Tibial nerve (tissue), 4 donors: ENCODE measurements around the gene PIK3CB. TPM values are rescaled to one million over a fixed set of nuclear protein-coding genes. Genes with fewer than 3 reads are reported as not detected.

Source experiments
- DNase-seq, 2 donors: peaks; one replicate each; pipeline ENCODE4 v3.0.0-alpha.2; 2019; ENCODE audit warnings: low spot score in 2 of 2
- H3K27ac ChIP-seq, 4 donors: fragments of 200-600 bp; sonication (generic) in 3 of 4; one replicate each; pipeline ENCODE4 v1.5.1; 2017 to 2019; ENCODE audit warnings: mild to moderate bottlenecking in 1 of 4
- H3K27me3 ChIP-seq, 2 donors: fragments of 200-600 bp; sonication (generic) in 1 of 2; one replicate each; pipeline versions ENCODE4 v1.5.1 to v1.6.0; 2017 to 2019
- H3K36me3 ChIP-seq, 3 donors: fragments of 200-600 bp; sonication (generic); one replicate each; pipeline ENCODE4 v1.5.1; 2018 to 2019
- H3K4me1 ChIP-seq, 4 donors: fragments of 200-600 bp; sonication (generic) in 3 of 4; one replicate each; pipeline ENCODE4 v1.5.1; 2017 to 2019
- H3K4me3 ChIP-seq, 4 donors: fragments of 200-600 bp; sonication (generic) in 3 of 4; one replicate each; pipeline ENCODE4 v1.5.1; 2017 to 2019; ENCODE audit warnings: mild to moderate bottlenecking in 1 of 4, moderate library complexity in 1 of 4
- H3K9me3 ChIP-seq, 4 donors: fragments of 200-600 bp; sonication (generic) in 3 of 4; one replicate each; pipeline ENCODE4 v1.5.1; 2017 to 2019
- CTCF ChIP-seq, 5 experiments: fragments of 200-600 bp in 3 of 5; fragments of 450-650 bp in 2 of 5; sonication (generic) in 3 of 5; IDR thresholded peaks; one replicate each; pipeline ENCODE4 v1.5.1; 2016 to 2019; ENCODE audit warnings: antibody characterized with exemption in 5 of 5, mild to moderate bottlenecking in 3 of 5, moderate library complexity in 2 of 5
- EP300 ChIP-seq, 2 donors: sonication (generic); formaldehyde crosslinking; IDR thresholded peaks; one replicate each; pipeline ENCODE4 v1.6.1; 2017; ENCODE audit warnings: antibody characterized with exemption in 2 of 2, mild to moderate bottlenecking in 1 of 2
- POLR2A ChIP-seq, 2 donors: fragments of 450-650 bp; IDR thresholded peaks; one replicate each; pipeline ENCODE4 v1.6.1; 2017; ENCODE audit warnings: antibody characterized with exemption in 2 of 2, mild to moderate bottlenecking in 2 of 2, moderate library complexity in 2 of 2
- WGBS, 2 donors: methylation state at CpG; one replicate each; pipeline ENCODE4 v1.1.5; 2018; 5-methylcytosine and 5-hydroxymethylcytosine counted together
- total RNA-seq, 4 donors: library from RNA; depleted of rRNA; stranded (reverse); fragments of >200 nt; gene quantifications; one replicate each; pipeline ENCODE4 v1.1.0, GENCODE V29; 2016

Gene PIK3CB
- total RNA-seq, 4 donors from 2014 or later: 11.2 to 32.1 (median 27.2) TPM

GRCh38 chr3:138875754-138876664 lies 41.3 kb upstream of the PIK3CB start:
- no peaks in the 10 kb centered on the region for H3K4me1 ChIP-seq
- DNase-seq: no peak
- H3K27me3 ChIP-seq: no peaks in the 10 kb centered on the region
- TF ChIP-seq POLR2A (IDR thresholded peaks at IDR 0.05) (no peak), EP300 (IDR thresholded peaks at IDR 0.05) (peak in 1 of 2 donors; percentile 30)
- 77 to 80% methylated on average over 12 of the region's 12 CpGs for WGBS, 2 donors
- peaks cover 0 to 4% (median 0%) of the 10 kb centered on the region in 4 donors for H3K9me3 ChIP-seq
- no peaks in the 10 kb centered on the region for H3K36me3 ChIP-seq
- no peak overlapping the region for H3K27ac ChIP-seq
- no peak overlapping the region for H3K4me3 ChIP-seq

GRCh38 chr3:138875096-138875753 lies 40.5 kb upstream of the PIK3CB start:
- 92 to 94% methylated on average over 6 of the region's 6 CpGs for WGBS, 2 donors
- H3K4me3 ChIP-seq: no peak overlapping the region
- no peaks in the 10 kb centered on the region for H3K4me1 ChIP-seq
- no peak overlapping the region for H3K27ac ChIP-seq
- H3K9me3 ChIP-seq: peaks cover 0 to 4% (median 0%) of the 10 kb centered on the region in 4 donors
- H3K27me3 ChIP-seq: no peaks in the 10 kb centered on the region
- TF ChIP-seq EP300 (IDR thresholded peaks at IDR 0.05): no peak
- TF ChIP-seq POLR2A (IDR thresholded peaks at IDR 0.05): no peak
- TF ChIP-seq CTCF (IDR thresholded peaks at IDR 0.05): no peak
- DNase-seq: no peak
- no peaks in the 10 kb centered on the region for H3K36me3 ChIP-seq

- no peaks in the 10 kb centered on the region for H3K36me3 ChIP-seq
- H3K9me3 ChIP-seq: peaks cover 0 to 4% (median 0%) of the 10 kb centered on the region in 4 donors
- H3K27ac ChIP-seq: no peak overlapping the region
- no peaks in the 10 kb centered on the region for H3K27me3 ChIP-seq
- DNase-seq: no peak
- TF ChIP-seq CTCF (IDR thresholded peaks at IDR 0.05) (no peak), EP300 (IDR thresholded peaks at IDR 0.05) (no peak), POLR2A (IDR thresholded peaks at IDR 0.05) (no peak)
- no peak overlapping the region for H3K4me3 ChIP-seq
- no peaks in the 10 kb centered on the region for H3K4me1 ChIP-seq
- 73 to 76% methylated on average over 10 of the region's 10 CpGs for WGBS, 2 donors
Observed at GRCh38 chr3:138873471-138874278, 38.9 kb upstream of the PIK3CB start.

- WGBS, 2 donors: 90 to 93% methylated on average over 4 of the region's 4 CpGs
- H3K27ac ChIP-seq: no peak overlapping the region
- peaks cover 0 to 4% (median 0%) of the 10 kb centered on the region in 4 donors for H3K9me3 ChIP-seq
- TF ChIP-seq EP300 (IDR thresholded peaks at IDR 0.05): no peak
- no peak for TF ChIP-seq POLR2A (IDR thresholded peaks at IDR 0.05)
- TF ChIP-seq CTCF (IDR thresholded peaks at IDR 0.05): no peak
- H3K4me3 ChIP-seq: no peak overlapping the region
- no peaks in the 10 kb centered on the region for H3K36me3 ChIP-seq
- no peak for DNase-seq
- no peaks in the 10 kb centered on the region for H3K27me3 ChIP-seq
- H3K4me1 ChIP-seq: no peaks in the 10 kb centered on the region
Observed at GRCh38 chr3:138872632-138873031, 37.9 kb upstream of the PIK3CB start.

GRCh38 chr3:138867996-138868395 lies 33.3 kb upstream of the PIK3CB start:
- H3K27ac ChIP-seq: no peak overlapping the region
- peaks cover 0 to 6% (median 5%) of the 10 kb centered on the region in 4 donors for H3K4me1 ChIP-seq
- H3K9me3 ChIP-seq: no peaks in the 10 kb centered on the region
- H3K4me3 ChIP-seq: no peak overlapping the region
- no peaks in the 10 kb centered on the region for H3K36me3 ChIP-seq
- no peak for DNase-seq
- TF ChIP-seq EP300 (IDR thresholded peaks at IDR 0.05): no peak
- TF ChIP-seq POLR2A (IDR thresholded peaks at IDR 0.05): no peak
- no peak for TF ChIP-seq CTCF (IDR thresholded peaks at IDR 0.05)
- 31 to 49% methylated on average over 1 of the region's 1 CpG for WGBS, 2 donors
- no peaks in the 10 kb centered on the region for H3K27me3 ChIP-seq
